IPS-20b (cell line): ENCODE data around the gene CLDN20.
"Not testable (repeated sequence)": the region's sequence is repeated elsewhere in the genome, so short reads cannot be mapped to it uniquely, and the experiment has no call there.

Source experiments
- H3K27ac ChIP-seq: one replicate; pipeline ENCODE4 v1.5.1; 2013; ENCODE audit warnings: low read length
- H3K27me3 ChIP-seq: 2 replicates; pipeline ENCODE4 v1.6.1; 2013; ENCODE audit warnings: mild to moderate bottlenecking, low read length, inconsistent platforms; ENCODE audit not compliant: insufficient read depth
- H3K36me3 ChIP-seq: 2 replicates; pipeline ENCODE4 v1.6.1; 2013; ENCODE audit warnings: low read depth, mild to moderate bottlenecking, inconsistent platforms, low read length, moderate library complexity; ENCODE audit not compliant: insufficient read depth
- H3K4me1 ChIP-seq: 2 replicates; pipeline ENCODE4 v1.6.1; 2013; ENCODE audit warnings: mild to moderate bottlenecking, control low read depth, inconsistent platforms, low read length, moderate library complexity; ENCODE audit not compliant: insufficient read depth
- H3K4me3 ChIP-seq: 2 replicates; pipeline ENCODE4 v1.5.1; 2013; ENCODE audit warnings: mild to moderate bottlenecking, low read length, inconsistent platforms
- H3K9ac ChIP-seq: 2 replicates; pipeline ENCODE4 v1.6.1; 2013; ENCODE audit warnings: low read depth, mild to moderate bottlenecking, inconsistent platforms, low read length, moderate library complexity
- H3K9me3 ChIP-seq: 2 replicates; pipeline ENCODE4 v1.6.1; 2013; ENCODE audit warnings: mild to moderate bottlenecking, low read depth, low read length, inconsistent platforms; ENCODE audit not compliant: insufficient read depth

The CLDN20 gene

DNA sequence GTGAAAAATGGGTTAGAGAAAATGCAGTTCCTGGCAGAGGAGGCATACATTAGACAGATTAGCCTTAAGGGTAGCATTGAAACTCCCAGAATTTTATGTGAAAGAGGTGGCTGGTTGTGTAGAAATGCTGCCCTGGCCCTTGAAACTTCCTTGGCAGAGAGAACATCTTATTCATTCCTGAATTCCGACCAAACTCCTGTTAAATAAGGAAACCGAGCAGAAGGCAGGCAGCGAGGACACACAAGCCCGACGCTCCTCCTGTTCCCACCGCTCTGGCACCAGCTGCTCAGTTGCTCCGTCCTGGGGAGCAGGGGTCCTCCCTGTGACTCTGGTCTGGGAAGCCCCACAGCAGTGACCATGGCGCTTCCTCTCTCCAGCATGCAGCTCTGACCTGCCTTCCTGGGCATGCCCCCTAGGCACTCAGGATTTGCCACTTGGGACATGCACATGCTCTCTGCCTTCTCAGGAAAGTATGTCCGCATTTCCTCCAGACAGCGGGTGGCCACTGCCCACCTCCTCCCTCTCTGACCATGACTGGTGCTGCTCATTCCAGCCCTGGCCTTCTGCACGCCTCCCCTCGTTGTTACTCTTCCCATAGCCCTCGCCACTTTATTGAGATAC, 35.2 kb upstream of the CLDN20 start:
- Histone ChIP-seq H3K27ac (no peak overlapping the region), H3K4me1 (peaks cover 9% of the 10 kb centered on the region), H3K27me3 (no peaks in the 10 kb centered on the region), H3K9ac (no peak overlapping the region), H3K4me3 (no peak overlapping the region), H3K9me3 (no peaks in the 10 kb centered on the region), H3K36me3 (no peaks in the 10 kb centered on the region; the same call in 1 of the 2 replicates)

GRCh38 chr6:155230975-155231374, 32.8 kb upstream of the CLDN20 start:
- H3K9me3 ChIP-seq, H3K4me3 ChIP-seq, H3K36me3 ChIP-seq, H3K9ac ChIP-seq, H3K27me3 ChIP-seq, H3K27ac ChIP-seq, H3K4me1 ChIP-seq: not testable (repeated sequence)

DNA sequence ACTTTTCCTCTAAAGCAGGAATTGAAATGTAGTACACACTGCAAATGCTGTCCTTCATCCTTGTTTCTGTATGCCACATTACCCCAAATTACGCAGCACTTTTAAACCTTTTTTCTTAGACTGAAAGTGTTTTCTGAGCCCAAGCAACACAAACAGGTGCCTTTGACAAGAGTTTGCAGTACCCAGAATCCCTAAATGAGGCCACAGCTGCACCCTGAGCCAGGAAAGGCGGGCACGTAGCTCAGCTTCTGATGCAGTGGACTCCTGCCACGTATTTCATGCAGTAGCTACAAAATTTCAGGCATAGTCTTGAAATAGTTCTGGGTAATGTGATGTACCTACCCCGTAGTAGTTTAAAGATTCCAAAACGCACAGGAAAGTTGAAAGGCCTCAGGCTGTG, 31.0 kb upstream of the CLDN20 start:
- H3K36me3 ChIP-seq = no peaks in the 10 kb centered on the region; the same call in 1 of the 2 replicates
- no peak overlapping the region for H3K9ac ChIP-seq
- H3K4me1 ChIP-seq = 0 out of 2 replicates have a peak, but pooled peaks cover under 1% of the 10 kb centered on the region
- H3K27ac ChIP-seq = no peak overlapping the region
- H3K4me3 ChIP-seq = no peak overlapping the region
- H3K27me3 ChIP-seq = no peaks in the 10 kb centered on the region
- peaks cover 18% of the 10 kb centered on the region for H3K9me3 ChIP-seq

- Histone ChIP-seq H3K4me3 (no peak overlapping the region), H3K36me3 (no peaks in the 10 kb centered on the region; the same call in 1 of the 2 replicates), H3K9me3 (peaks cover 31% of the 10 kb centered on the region), H3K4me1 (no peaks in the 10 kb centered on the region), H3K9ac (no peak overlapping the region), H3K27ac (no peak overlapping the region), H3K27me3 (no peaks in the 10 kb centered on the region)
Measured at GRCh38 chr6:155234167-155234566, 29.6 kb upstream of the CLDN20 start.

DNA sequence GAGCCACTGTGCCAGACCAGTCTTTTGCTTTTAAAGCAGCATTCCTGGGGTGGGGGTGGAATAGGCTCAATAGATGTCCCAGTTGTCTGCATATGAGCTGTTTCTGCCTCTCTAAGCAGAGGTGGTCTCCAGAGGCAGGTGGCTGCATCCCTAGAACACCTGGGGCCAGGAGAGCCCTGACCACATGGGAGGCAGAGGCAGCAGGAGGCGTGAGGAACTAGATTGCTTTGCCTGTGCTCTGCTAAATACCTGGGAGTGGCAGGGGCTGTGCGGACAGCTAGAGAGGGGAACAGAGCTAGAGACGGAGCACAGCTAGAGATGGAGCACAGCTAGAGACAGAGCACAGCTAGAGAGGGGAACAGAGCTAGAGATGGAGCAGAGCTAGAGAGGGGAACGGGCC, 29.1 kb upstream of the CLDN20 start:
- Histone ChIP-seq H3K27ac (no peak overlapping the region), H3K9me3 (peaks cover 32% of the 10 kb centered on the region), H3K9ac (no peak overlapping the region), H3K4me1 (no peaks in the 10 kb centered on the region), H3K27me3 (no peaks in the 10 kb centered on the region), H3K4me3 (no peak overlapping the region), H3K36me3 (no peaks in the 10 kb centered on the region)

- H3K27me3 ChIP-seq = no peaks in the 10 kb centered on the region
- H3K9ac ChIP-seq = no peak overlapping the region
- no peak overlapping the region for H3K4me3 ChIP-seq
- H3K4me1 ChIP-seq = no peaks in the 10 kb centered on the region
- H3K27ac ChIP-seq = no peak overlapping the region
- H3K36me3 ChIP-seq = no peaks in the 10 kb centered on the region
- H3K9me3 ChIP-seq = peaks cover 32% of the 10 kb centered on the region
Measured at GRCh38 chr6:155235087-155235486, 28.7 kb upstream of the CLDN20 start.

GRCh38 chr6:155237613-155238012, 26.2 kb upstream of the CLDN20 start:
- peaks cover 8% of the 10 kb centered on the region; the same call in 1 of the 2 replicates for H3K36me3 ChIP-seq
- no peaks in the 10 kb centered on the region for H3K4me1 ChIP-seq

GRCh38 chr6:155240905-155241600, 22.8 kb upstream of the CLDN20 start:
- no peaks in the 10 kb centered on the region for H3K4me1 ChIP-seq
- peaks cover 29% of the 10 kb centered on the region for H3K9me3 ChIP-seq
- H3K27ac ChIP-seq = no peak overlapping the region
- no peaks in the 10 kb centered on the region for H3K27me3 ChIP-seq
- H3K36me3 ChIP-seq = peaks cover 30% of the 10 kb centered on the region
- no peak overlapping the region for H3K9ac ChIP-seq
- no peak overlapping the region for H3K4me3 ChIP-seq

More at GRCh38 chr6:155237613-155238012, 26.2 kb upstream of the CLDN20 start:
- Histone ChIP-seq H3K4me3 (no peak overlapping the region), H3K27ac (no peak overlapping the region), H3K27me3 (no peaks in the 10 kb centered on the region), H3K9ac (no peak overlapping the region), H3K9me3 (peaks cover 32% of the 10 kb centered on the region)

DNA sequence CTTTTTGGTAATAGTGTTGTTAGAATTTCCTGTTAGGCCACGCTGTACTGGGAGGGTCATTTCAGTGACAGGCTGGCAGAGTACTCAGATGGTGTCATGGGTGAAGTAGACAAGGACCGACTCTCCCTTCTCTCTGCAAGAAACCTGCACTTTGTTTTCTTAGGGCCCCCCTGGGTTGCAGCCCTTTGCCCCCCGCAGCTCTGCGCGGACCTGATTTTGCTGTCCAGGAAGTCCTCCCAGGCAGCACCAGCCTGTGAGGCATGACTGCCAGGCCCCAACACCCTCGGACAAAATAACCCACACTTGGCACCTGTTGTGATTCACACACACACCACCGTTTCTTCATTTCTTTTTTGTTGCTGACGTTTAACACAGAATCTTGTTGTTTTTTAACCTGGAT, 21.8 kb upstream of the CLDN20 start:
- no peaks in the 10 kb centered on the region for H3K27me3 ChIP-seq
- peaks cover 38% of the 10 kb centered on the region for H3K36me3 ChIP-seq
- no peak overlapping the region for H3K4me3 ChIP-seq
- H3K9ac ChIP-seq = no peak overlapping the region
- no peaks in the 10 kb centered on the region for H3K4me1 ChIP-seq
- H3K27ac ChIP-seq = no peak overlapping the region
- H3K9me3 ChIP-seq = peaks cover 23% of the 10 kb centered on the region

GRCh38 chr6:155244434-155244833, 19.4 kb upstream of the CLDN20 start:
- Histone ChIP-seq H3K4me1 (no peaks in the 10 kb centered on the region), H3K9ac (no peak overlapping the region), H3K27ac (no peak overlapping the region), H3K27me3 (no peaks in the 10 kb centered on the region), H3K36me3 (peaks cover 47% of the 10 kb centered on the region), H3K9me3 (no peaks in the 10 kb centered on the region), H3K4me3 (no peak overlapping the region)

- H3K4me3 ChIP-seq = no peak overlapping the region
- H3K4me1 ChIP-seq = no peaks in the 10 kb centered on the region
- no peak overlapping the region for H3K27ac ChIP-seq
- no peak overlapping the region for H3K9ac ChIP-seq
- no peaks in the 10 kb centered on the region for H3K27me3 ChIP-seq
- H3K36me3 ChIP-seq = peaks cover 54% of the 10 kb centered on the region
- no peaks in the 10 kb centered on the region for H3K9me3 ChIP-seq
Measured at GRCh38 chr6:155245193-155245592, 18.6 kb upstream of the CLDN20 start.

- no peaks in the 10 kb centered on the region for H3K4me1 ChIP-seq
- no peak overlapping the region for H3K27ac ChIP-seq
- H3K4me3 ChIP-seq = no peak overlapping the region
- no peak overlapping the region for H3K9ac ChIP-seq
- H3K36me3 ChIP-seq = peaks cover 54% of the 10 kb centered on the region
- no peaks in the 10 kb centered on the region for H3K27me3 ChIP-seq
- no peaks in the 10 kb centered on the region for H3K9me3 ChIP-seq
Measured at GRCh38 chr6:155245831-155246230, 18.0 kb upstream of the CLDN20 start.
